ENCODE measurements around the gene MOB3A.

MOB3A gene

DNA sequence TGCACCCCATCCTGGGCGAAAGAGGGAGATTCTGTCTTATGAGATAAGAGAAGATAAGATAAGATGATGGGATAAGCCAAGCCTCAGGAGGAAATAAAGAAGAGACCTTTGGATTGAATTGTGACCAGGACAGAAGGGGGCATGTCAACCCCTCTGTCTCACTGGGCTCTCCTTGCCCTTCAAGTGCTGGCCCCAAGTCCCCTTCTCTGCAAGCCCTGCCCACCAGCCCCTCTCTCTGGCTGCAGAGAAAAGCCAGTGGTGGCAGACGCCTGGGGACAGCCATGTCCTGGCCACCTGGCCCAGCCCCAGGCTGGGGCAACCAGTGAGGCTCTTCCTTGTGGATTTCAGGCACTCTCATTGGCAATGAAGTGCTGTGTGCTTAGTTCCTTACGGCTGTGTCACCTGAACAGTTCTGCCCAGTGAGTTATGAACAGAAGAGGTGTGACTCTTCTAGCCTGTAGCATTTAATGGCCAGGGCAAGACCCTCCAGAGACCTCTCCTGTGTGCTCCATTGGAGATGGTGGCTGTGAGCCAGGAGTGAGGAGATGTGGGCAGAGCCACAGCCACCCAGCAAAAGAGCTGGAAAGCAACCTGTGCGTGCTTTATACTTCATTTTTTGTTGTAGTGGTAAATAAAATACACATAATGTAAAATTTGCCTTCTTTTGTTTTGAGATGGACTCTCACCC is 74.5 kb downstream of the MOB3A start:
- DNase-seq, result no peak
